ENCODE data around the gene PAK1. TPM values are rescaled to one million over a fixed set of nuclear protein-coding genes. Genes with fewer than 3 reads are reported as not detected.

PAK1 gene
- total and polyA plus RNA-seq, 2 donors (not counting 1 experiment from before 2014, with no cell fraction given), result 11.9 to 23.4 TPM

DNA sequence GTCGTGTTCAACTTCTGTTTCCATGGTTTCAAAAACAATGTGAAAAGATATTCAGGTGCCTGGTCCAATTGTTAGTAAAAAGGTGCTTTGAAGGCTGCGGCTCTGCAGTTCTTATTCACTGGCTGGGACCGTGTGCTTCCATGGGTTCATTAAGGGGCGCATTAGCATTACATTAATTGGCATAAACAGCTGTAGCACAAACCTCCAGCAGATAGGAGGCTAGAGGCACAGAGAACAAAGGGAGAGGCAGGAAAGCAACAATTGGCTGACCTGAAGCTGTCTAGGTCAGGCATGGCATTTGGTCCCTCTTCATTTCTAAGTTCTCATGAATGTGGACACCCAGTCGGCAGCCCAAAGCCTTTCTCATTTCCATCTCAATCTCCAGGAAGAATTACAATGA lies 16.6 kb downstream of the PAK1 start:
- no peak overlapping the region for H3K9ac ChIP-seq (ENCODE audit: low read length)
- Mint-ChIP-seq H3K27me3 (peaks cover 22% of the 10 kb centered on the region), H3K9me3 (ENCODE audit: insufficient read depth) (no peaks in the 10 kb centered on the region), H3K4me3 (no peak overlapping the region), H3K27ac (no peak overlapping the region), H3K4me1 (peaks cover 14% of the 10 kb centered on the region)
- TF ChIP-seq EZH2 (IDR thresholded peaks at IDR 0.05; ENCODE audit: borderline replicate concordance, insufficient read depth, low read depth, low read length, poor library complexity, severe bottlenecking), result no peak
- TF ChIP-seq, protein P1, sequence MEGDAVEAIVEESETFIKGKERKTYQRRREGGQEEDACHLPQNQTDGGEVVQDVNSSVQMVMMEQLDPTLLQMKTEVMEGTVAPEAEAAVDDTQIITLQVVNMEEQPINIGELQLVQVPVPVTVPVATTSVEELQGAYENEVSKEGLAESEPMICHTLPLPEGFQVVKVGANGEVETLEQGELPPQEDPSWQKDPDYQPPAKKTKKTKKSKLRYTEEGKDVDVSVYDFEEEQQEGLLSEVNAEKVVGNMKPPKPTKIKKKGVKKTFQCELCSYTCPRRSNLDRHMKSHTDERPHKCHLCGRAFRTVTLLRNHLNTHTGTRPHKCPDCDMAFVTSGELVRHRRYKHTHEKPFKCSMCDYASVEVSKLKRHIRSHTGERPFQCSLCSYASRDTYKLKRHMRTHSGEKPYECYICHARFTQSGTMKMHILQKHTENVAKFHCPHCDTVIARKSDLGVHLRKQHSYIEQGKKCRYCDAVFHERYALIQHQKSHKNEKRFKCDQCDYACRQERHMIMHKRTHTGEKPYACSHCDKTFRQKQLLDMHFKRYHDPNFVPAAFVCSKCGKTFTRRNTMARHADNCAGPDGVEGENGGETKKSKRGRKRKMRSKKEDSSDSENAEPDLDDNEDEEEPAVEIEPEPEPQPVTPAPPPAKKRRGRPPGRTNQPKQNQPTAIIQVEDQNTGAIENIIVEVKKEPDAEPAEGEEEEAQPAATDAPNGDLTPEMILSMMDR (IDR thresholded peaks at IDR 0.05), result no peak
- no peak overlapping the region for H3K4me2 ChIP-seq (replicated peaks; ENCODE audit: low read depth, low read length, poor library complexity, severe bottlenecking)
- no peaks in the 10 kb centered on the region for H3K36me3 ChIP-seq (replicated peaks in 1 of 2; ENCODE audit: control extremely low read depth in 1 of 2, control insufficient read depth in 1 of 2, extremely low read depth in 1 of 2, insufficient read depth in 2 of 2, low read length in 1 of 2)
- ChIA-PET CTCF (no interaction called here), POLR2A (no interaction called here)
- ATAC-seq (ENCODE audit: low read depth), result no peak
- 69% methylated on average over 4 of the region's 5 CpGs for WGBS (ENCODE audit: insufficient coverage)
- no peaks in the 10 kb centered on the region for H3K79me2 ChIP-seq (ENCODE audit: control insufficient read depth, insufficient read depth, low read length)
- intact Hi-C loops (cut with micrococcal nuclease), result no loop called here
- no peak for DNase-seq
- H3K4me1 ChIP-seq (ENCODE audit: control insufficient read depth in 2 of 2, insufficient read depth in 2 of 2, low read length in 2 of 2), result no peaks in the 10 kb centered on the region
- H3K9me3 ChIP-seq (ENCODE audit: control extremely low read depth in 1 of 3, control insufficient read depth in 2 of 3, insufficient read depth in 1 of 3, low read length in 2 of 3), result no peaks in the 10 kb centered on the region
- no peak overlapping the region for H2AFZ ChIP-seq (ENCODE audit: insufficient read depth, low read depth, low read length, poor library complexity, severe bottlenecking)
- peaks cover 0 to 3% (median 1%) of the 10 kb centered on the region in 4 experiments for H3K27me3 ChIP-seq (replicated peaks in 1 of 4; ENCODE audit: control extremely low read depth in 1 of 4, control insufficient read depth in 3 of 4, insufficient read depth in 4 of 4, low read length in 3 of 4)
- H3K27ac ChIP-seq (ENCODE audit: low read length in 2 of 2), result no peak overlapping the region
- H3K4me3 ChIP-seq (ENCODE audit: control extremely low read depth in 1 of 5, extremely low read depth in 1 of 5, insufficient read depth in 1 of 5, low read depth in 2 of 5, low read length in 4 of 5), result no peak overlapping the region
- H4K20me1 ChIP-seq (ENCODE audit: control insufficient read depth, insufficient read depth, low read length, poor library complexity, severe bottlenecking), result no peaks in the 10 kb centered on the region

DNA sequence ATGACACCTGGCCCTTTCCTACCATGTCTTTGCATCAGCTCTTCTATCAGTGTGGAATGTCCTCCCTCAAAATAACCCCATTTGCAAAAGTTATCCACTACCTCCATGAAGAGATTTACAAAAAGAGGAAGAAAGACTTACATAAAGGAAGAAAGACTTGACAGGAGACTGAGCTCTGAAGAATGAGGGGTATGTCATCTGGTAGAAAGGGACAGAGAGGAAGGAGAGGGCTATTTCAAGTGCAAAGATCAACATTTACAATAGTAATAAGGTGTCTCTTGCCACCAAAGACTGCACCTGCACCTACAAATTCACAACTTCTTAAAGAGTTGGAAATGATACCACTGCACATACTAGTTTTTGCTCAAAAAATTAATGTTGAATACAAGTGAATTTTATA lies 18.2 kb downstream of the PAK1 start:
- Mint-ChIP-seq H3K27me3 (peaks cover 22% of the 10 kb centered on the region), H3K27ac (no peak overlapping the region), H3K4me3 (no peak overlapping the region), H3K4me1 (peaks cover 14% of the 10 kb centered on the region), H3K9me3 (ENCODE audit: insufficient read depth) (no peaks in the 10 kb centered on the region)
- Histone ChIP-seq H3K27me3 (replicated peaks in 1 of 4; ENCODE audit: control extremely low read depth in 1 of 4, control insufficient read depth in 3 of 4, insufficient read depth in 4 of 4, low read length in 3 of 4) (peaks cover 0 to 3% (median 1%) of the 10 kb centered on the region in 4 experiments), H3K4me2 (replicated peaks; ENCODE audit: low read depth, low read length, poor library complexity, severe bottlenecking) (no peak overlapping the region), H3K27ac (ENCODE audit: low read length in 2 of 2) (no peak overlapping the region), H3K4me3 (ENCODE audit: control extremely low read depth in 1 of 5, extremely low read depth in 1 of 5, insufficient read depth in 1 of 5, low read depth in 2 of 5, low read length in 4 of 5) (no peak overlapping the region), H4K20me1 (ENCODE audit: control insufficient read depth, insufficient read depth, low read length, poor library complexity, severe bottlenecking) (no peaks in the 10 kb centered on the region), H2AFZ (ENCODE audit: insufficient read depth, low read depth, low read length, poor library complexity, severe bottlenecking) (no peak overlapping the region), H3K9ac (ENCODE audit: low read length) (no peak overlapping the region), H3K9me3 (ENCODE audit: control extremely low read depth in 1 of 3, control insufficient read depth in 2 of 3, insufficient read depth in 1 of 3, low read length in 2 of 3) (no peaks in the 10 kb centered on the region), H3K36me3 (replicated peaks in 1 of 2; ENCODE audit: control extremely low read depth in 1 of 2, control insufficient read depth in 1 of 2, extremely low read depth in 1 of 2, insufficient read depth in 2 of 2, low read length in 1 of 2) (no peaks in the 10 kb centered on the region), H3K4me1 (ENCODE audit: control insufficient read depth in 2 of 2, insufficient read depth in 2 of 2, low read length in 2 of 2) (no peaks in the 10 kb centered on the region), H3K79me2 (ENCODE audit: control insufficient read depth, insufficient read depth, low read length) (no peaks in the 10 kb centered on the region)
- TF ChIP-seq, protein P1 (IDR thresholded peaks at IDR 0.05), result no peak
- TF ChIP-seq EZH2 (IDR thresholded peaks at IDR 0.05; ENCODE audit: borderline replicate concordance, insufficient read depth, low read depth, low read length, poor library complexity, severe bottlenecking), result no peak
- POLR2A ChIA-PET, result no interaction called here
- intact Hi-C loops (cut with micrococcal nuclease), result no loop called here
- ATAC-seq (ENCODE audit: low read depth) (no peak), DNase-seq (no peak)
- CTCF ChIA-PET, result no interaction called here

Data from B cell (primary cell).